Measurements from ENCODE around the gene LRRC58.
"Not testable (repeated sequence)": the region's sequence is repeated elsewhere in the genome, so short reads cannot be mapped to it uniquely, and the experiment has no call there.

The LRRC58 gene

DNA sequence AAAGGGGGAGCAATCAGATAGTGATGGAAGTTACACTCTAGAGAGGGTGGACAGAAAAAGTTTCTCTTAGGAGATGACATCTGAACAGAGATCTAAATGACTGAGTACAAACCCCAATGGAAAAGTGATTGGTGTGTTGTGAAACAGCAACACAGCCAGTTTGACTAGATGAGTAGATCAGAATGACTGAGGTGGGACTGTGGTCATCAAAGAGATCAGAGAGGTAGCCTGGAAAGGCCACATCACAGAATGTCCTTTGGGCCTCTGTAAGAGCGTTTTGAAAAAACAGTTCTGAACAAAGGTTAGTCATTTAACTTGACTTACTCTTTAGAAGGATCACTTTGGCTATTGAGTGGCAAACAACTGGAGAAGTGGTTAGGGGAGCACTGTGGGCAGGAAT, 10.6 kb downstream of the LRRC58 start:
- DNase-seq, result no peak

DNA sequence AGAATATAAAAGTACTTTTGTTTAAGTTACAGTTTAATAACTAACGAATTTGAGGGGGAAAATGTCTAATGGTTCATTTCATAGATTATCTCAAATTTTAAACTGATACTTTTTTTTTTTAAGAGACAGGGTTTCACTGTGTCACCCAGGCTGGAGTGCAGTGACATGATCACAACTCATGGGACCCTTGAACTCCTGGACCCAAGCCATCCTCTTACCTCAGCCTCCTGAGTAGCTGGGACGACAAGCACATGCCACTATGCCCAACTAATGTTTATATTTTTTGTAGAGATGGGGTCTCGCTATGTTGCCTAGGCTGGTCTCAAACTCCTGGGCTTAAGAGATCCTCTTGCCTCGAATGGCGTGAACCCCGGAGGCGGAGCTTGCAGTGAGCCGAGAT, 16.5 kb downstream of the LRRC58 start:
- DNase-seq, result no peak

DNA sequence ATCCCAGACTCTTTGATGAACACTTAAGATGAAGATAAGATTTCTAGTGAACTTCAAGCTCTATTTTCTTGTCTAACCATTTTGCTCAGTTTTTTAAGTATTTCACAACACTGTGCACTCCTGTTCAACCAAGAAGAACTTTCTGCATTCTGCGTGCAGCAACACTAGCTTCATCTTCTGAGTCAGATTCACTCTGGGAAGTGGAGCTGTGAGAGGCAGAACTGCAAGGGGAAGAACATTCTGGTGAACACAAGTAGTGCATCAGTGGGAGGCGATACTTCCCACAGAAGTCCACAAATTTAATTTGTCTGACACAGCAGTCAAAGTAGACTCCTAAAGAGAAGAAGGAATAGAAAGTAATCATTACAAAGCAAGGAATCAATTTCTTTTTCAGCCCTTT, 18.1 kb downstream of the LRRC58 start:
- no peak for DNase-seq

DNA sequence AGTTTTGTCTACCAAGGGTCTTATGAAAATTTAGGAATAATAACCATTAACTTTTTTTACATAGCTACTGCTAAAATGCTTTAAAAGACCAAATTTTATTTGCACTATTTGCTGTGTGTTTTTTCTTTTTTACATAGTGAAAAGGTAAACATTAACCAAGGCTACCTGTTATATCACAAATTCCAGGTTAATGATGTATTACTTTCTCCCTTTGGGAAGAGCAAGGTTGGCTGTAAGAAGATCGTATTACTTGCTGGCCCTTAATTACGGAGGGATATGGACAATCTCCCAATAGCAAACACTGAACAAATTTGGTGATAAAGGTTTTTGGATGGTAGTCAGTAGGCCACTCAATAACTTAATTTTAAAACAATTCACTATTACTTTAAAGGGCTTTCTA, 22.4 kb downstream of the LRRC58 start:
- DNase-seq, result no peak

DNA sequence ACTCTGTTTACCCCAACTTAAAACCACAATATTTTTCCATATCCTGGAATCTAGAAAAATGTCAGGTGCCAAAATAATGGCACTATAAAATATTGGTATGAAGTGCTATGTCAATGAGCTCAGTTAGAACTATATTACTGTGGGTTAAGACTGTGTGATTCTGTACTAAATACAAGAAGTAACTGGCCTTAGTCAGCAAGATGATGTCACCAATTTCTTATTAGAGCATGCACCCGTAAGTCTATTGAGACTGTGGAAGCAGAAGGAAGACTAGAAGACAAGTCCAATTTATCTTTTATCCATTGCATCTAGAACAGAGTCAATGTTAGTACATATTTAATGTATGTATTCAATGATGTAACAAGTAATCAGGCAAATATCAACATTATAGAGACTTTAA, 25.0 kb downstream of the LRRC58 start:
- DNase-seq, result no peak

DNA sequence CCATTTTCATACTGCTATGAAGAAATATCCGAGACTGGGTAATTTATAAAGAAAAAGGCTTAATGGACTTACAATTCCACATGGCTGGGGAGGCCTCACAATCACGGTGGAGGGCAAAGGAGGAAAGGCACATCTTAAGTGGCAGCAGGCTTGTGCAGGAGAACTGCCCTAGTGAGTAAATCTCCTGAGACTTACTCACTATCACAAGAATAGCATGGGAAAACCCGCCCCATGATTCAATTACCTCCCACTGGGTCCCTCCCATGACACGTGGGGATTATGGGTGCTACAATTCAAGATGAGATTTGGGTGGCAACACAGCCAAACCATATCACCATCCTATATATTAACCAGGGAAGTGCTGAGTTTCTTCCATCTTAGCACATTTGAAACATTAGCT, 25.4 kb downstream of the LRRC58 start:
- DNase-seq, result not testable (repeated sequence)

DNA sequence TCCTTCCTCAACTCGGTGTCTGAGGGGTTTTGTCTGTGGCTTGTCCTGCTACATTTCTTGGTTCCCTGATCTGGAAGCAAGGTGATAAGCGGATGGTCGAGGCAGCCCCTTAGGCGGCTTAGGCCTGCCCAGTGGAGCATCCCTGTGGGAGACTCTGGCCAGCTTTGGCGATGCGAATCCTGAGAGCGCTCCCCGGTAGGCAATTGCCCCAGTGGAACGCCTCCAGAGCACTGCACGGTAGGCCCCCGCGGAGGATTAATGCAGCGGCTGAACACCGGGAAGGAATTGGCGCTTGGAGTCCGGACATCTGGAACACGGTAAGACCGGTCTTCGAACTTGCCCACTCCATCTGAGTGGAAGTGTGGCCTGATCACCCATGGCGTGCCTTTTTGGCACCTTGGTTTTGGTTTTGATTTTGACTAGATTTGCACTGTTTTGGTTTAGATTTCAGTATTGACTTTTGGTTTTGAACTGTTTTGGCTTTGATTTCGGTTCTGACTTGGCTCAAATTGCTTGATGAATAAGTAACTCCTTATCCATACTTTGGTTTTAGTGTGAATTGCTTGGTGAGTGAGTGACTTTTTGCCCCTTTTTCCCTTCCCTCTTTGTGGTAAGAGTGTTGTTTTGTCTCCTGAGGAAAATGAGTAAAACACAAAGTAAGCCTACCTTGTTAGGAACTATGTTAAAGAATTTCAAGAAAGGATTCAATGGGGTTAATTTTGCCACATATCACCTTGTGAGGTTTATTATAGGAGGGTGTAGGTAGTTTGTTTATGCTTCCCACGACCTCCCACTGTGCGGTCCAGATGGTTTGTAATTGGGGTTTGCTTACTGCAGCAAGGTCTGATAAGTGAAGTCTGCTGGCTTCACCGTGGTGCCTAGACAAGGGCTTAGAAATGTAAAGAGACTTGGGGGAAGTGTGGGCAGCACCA, 37.0 kb downstream of the LRRC58 start:
- DNase-seq, result no peak

DNA sequence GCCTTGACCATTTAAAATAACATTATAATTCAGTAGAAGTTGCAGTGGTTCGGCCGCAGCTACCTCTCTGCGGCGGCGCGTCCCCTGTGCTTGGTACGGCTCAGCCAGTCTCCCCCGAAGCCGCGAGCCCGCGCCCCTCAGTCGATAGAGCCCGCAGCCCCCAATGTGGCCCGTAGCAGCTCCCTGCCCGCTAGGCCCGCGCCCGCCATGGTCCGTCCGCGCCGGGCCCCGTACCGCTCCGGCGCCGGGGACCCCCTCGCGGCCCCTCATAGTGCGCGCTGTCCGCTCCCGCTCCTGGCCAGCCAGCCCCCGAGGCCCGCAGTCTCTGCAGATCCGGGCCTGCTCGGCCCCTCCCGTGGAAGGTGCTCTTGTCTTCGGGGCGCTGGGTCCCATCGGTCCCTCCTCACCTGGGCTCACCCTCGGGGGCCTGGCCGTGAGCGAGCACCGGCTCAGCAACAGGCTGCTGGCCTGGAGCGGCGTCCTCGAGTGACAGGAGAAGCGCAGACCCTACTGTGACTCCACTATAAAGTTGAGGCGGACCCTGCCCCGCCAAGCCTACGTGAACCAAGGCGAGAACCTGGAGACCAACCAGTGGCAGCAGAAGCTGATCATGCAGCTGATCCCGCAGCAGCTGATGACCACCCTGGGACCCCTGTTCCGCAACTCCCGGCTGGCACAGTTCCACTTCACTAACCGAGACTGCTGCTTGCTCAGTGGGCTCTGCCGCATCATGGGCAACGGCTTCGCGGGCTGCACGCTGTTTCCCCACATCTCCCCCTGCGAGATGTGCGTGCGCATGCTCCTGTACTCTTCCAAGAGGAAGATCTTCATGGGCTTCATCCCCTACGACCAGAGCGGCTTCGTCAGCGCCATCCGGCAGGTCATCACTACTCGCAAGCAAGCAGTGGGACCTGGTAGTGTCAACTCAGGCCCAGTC, 42.4 kb downstream of the LRRC58 start:
- no peak for DNase-seq

DNA sequence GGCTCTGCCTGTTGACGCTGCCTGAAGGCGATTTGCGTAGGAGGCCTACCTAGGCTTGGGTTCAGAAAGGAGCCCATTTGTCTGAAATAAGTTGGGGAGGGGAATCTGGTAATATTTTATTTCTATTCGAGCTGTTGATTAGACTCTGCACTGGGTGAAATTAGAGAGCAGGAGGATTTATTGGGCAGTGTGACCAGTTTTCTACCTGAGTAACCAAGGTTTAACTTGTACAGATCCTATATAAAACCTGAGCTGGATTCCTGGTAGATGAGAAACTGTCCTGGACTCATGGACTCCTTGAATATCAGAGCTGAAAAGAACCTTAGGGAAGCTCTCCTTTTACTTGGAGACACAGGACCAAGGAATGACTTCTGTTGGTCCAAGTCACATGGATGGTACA, 44.5 kb downstream of the LRRC58 start:
- DNase-seq, result no peak

DNA sequence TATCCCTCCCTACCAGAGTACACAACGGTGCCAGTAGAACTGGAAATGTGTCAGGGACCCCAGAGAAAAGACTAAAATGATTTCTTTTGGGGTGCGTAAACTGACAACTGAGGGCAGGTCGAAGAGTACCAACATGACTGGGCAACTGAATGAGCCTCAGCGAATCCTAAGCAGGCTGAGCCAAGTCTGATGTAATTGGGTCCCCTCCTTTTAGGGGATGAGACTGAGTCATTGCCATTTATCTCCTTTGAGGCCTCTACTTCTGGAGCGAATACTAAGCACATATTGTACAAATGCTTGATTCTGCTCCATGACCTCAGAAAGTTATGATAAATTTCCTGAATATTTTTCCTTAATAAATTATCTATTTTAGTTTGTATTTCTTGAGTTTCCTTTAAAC, 46.8 kb downstream of the LRRC58 start:
- DNase-seq, result no peak

DNA sequence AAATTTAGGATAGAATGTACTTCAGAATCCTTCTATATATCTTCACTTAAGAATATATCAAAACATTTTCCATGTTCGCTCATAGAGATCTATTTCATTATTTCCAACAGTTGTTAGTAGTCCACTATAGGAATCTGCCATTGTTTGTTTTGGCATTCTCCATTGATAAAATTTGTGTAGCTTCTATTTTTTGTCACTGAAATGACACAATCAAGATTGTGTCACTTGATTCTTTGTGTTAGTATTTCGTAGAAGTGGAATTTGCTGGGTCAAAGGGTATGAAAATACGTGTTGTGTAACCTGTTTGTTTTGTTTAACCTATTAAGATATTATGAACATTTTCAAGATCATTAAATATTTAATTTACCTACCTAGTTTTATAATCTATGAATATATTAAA, 48.2 kb downstream of the LRRC58 start:
- DNase-seq, result no peak

DNA sequence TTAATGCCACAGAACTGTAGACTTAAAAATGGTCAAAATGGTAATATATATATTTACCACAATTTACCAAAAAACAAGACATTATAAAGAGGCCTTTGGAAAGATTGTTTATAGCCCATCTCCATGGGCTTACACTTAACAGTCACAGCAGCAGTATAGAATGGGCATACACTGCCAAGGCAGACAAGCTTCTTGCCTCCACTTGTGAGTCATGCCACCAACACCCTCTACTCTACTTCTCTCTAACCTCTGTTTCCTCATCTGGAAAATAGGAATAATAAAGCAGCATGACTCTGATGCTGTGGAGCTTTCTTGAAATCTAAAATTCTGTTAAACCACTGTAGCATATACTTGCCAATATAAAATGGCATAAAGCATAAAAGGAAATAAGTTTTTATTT, 49.8 kb downstream of the LRRC58 start:
- no peak for DNase-seq

DNA sequence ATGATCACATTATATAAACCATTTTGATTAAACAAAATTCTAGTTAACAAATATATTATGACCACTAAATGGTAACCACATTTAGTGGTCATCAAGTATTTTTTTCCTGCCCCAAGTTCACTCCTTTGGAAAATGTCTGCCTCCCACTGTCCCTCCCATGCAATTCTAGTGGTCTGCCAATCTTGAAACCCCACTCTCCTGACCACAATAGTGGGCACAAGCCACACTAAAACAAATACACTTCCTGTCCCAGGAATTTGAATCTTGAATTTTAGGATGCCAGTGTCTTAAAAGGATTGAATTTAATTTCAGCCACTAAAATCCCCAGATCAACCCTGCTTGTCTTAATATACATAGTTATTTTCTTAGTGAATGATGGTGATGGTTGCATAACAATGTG, 50.2 kb downstream of the LRRC58 start:
- no peak for DNase-seq

DNA sequence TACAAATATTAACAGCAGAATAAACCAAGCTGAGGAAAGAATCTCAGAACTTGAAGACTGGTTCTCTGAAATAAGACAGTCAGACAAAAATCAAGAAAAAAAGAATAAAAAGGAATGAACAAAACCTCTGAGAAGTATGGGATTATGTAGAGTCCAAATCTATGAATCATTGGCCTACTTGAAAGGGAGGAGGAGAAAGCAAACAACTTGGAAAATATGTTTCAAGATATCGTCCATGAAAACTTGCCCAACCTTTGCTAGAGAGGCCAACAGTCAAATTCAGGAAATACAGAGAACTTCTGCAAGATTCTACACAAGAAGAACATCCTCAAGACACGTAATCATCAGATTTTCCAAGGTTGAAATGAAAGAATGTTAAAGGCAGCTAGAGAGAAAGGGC, 57.6 kb downstream of the LRRC58 start:
- not testable (repeated sequence) for DNase-seq

DNA sequence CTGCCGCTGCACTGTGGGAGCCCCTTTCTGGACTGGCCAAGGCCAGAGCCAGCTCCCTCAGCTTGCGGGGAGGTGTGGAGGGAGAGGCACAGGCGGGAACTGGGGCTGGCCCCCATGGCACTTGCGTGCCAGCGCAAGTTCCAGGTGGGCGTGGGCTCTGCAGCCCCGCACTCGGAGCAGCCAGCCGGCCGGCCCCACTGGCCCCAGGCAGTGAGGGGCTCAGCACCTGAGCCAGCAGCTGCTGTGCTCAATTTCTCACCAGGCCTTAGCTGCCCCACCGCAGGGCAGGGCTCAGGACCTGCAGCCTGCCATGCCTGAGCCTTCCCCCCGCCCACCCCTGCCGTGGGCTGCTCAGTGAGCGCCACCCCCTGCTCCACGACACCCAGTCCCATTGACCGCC, 59.5 kb downstream of the LRRC58 start:
- no peak for DNase-seq

DNA sequence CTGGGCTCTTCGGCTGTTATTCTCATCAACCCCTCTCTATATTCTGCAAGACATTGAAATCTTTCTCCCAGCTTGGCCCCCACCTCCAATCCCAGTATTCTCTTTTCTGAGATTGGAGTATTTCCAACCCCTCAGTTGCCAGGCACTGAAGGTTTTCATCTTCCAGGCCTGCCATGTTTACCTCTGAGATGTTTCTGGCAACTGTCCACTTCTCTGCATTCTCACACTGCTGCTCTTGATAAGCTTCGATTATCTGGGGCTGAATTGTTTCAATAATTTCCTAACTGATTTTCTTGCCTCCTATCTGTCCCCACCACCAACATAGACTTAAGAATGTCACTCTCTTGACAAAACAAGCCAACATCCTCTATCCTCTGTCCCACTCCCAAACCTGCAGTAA, 62.7 kb downstream of the LRRC58 start:
- DNase-seq, result no peak

DNA sequence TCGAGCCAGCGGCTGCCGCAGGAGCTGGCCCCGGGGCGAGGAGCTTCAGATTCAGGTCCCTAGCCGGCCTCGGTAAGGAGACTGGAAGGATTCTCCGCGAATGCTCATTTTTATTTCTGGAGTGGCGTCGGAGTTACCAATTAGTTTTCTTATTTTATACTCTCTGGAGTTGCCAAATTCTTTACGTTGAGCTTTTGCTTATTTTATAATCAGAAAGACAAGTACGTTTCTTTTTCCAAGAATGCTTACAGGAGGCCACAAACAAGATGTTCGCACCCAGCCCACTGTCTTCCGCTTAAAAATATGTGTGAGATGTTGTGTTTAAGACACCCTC, 63.7 kb downstream of the LRRC58 start:
- no peak for DNase-seq

DNA sequence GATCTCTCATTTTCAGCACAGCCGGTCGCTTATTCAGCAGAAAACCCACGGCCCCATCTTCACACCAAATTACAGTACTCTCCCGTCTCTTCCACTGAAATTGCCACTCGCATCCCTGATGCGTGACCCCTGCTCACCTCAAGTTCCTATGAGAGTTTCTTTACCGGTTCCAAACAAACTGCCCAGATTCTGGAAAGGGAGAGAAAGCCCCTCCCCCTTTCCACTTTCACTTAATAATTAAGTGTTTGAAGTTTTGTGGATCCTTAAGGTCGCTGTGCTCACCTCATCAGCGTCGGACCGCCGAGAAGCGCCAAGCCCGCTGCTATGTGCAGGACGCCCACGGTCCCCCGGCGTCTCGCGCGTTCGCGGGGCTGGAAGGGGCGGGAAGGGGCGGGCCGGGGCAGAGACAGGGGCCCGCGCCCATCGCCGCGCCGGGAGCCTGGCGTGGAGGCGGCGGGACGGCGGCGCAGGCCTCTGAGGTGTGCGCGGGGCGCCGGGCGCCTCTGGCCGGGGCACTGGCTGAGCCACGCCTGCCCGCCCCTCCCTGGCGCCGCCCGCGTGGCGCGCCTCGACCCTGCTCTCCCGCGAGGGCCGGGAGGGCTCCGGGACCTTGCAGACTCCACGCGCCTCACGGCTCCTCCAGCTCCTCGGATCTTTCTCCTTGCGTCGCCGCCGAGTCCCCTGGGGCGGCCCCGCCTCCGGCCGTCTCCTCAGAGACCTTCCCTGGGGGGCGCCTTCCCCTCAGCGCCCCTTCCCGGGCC, 64.2 kb downstream of the LRRC58 start, which contains the start of gene GPR156:
Gene GPR156, minus strand, starts transcription at position 476 of the 761 bp plus-strand sequence. CDS start 41,124 bp downstream, outside the sequence.
- no peak for DNase-seq

DNA sequence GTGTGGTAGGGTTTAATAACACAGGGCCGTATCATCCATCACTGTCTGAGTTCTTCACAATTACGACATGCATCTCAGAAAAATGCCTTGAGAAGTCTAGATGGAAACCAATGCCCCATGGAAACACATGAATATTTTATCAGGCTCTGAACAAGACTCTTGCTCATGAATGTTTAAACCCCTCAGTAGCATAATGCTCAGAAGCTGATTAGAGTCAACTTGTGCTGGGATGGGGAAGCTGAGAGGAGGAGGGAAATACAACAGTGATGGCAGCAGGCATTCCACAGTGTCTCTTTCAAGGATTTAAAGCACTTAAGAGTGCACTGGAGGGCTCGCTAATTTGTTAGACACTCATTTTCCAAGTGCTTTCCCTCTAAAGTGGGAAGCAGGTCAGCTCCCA, 67.9 kb downstream of the LRRC58 start:
- no peak for DNase-seq

DNA sequence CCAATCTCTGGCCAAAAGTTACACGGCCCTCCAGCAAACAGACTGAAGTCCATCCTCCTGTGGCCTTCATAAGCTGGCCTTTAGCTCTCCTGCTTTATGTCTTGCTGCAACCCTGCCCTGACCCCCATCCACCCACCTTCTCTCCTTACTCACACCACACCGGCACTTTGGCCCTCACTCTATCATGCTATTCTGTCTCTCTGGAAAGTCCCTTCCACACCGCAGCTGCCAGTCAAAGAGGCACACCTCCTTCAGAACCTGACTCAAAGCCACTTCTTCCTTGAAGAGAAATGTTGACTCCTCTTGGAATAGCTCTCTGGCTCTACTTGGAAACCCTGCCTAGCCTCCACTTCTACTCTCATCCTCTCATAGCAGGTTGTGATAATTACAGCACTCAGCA, 68.6 kb downstream of the LRRC58 start:
- no peak for DNase-seq

DNA sequence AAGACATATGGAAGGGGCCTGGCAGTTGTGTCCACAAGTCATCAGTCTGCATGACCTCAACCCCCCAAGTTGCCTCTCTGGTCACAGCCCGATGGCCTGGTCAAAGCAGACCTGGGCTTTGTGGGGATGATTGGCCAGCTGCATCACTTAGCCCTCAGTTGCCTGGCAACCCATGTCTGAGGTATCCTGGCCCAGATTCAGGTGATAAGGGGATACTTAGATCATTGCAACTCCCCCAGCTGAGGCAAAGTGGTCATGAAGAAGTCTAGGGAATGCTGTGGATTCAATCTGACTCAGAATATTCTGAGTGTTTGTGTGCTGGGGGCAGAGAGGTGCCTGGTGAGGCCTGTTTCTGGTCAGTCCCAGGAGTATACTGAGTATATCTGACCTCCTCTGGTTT, 69.1 kb downstream of the LRRC58 start:
- DNase-seq, result no peak

DNA sequence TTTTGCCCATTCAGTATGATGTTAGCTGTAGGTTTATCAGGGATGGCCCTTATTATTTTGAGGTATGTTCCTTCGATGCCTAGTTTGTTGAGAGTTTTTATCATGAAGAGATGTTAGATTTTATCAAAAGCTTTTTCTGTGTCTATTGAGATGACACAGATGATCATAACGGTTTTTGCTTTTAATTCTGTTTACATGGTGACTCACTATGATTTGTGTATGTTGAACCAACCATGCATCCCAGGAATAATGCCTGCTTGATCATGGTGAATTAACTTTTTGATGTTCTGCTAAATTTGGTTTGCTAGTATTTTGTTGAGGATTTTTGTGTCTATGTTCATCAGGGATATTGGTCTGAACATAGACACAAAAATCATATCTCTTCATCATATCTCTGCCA, 72.4 kb downstream of the LRRC58 start:
- no peak for DNase-seq

DNA sequence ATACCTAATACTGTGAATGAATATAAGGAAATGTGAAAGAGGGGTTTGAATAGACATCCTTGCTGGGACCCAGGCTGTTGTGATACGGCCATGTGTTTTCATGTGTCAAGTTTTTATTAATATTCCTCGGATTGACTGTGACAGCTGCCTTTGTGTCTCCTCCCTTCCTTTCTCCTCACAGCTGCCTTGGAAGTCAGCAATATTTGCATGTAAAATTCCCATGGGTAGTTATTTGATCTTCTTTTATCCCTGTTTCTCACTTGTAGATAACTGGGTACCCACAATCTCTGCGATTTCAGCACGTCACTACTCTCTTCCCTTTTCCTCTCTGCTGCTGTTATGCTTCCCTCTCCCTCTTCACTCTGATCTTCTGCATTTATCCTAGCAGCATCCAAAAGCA, 73.5 kb downstream of the LRRC58 start:
- no peak for DNase-seq

Data from activated gamma-delta T cell (primary cell).